ENCODE results near the gene DAPK3. TPM values are rescaled to one million over a fixed set of nuclear protein-coding genes. Genes with fewer than 3 reads are reported as not detected.

DAPK3 gene
- polyA plus RNA-seq, 3 donors, result 13.7 to 32.1 (median 21.8) TPM

GRCh38 chr19:3990815-3991117 lies 19.9 kb upstream of the DAPK3 start:
- H3K27ac ChIP-seq (ENCODE audit: low read depth in 1 of 2, low read length in 2 of 2), result no peak overlapping the region
- no peak overlapping the region for H3K4me2 ChIP-seq (replicated peaks; ENCODE audit: extremely low read depth, low read length, poor library complexity, severe bottlenecking)
- peaks cover 26% of the 10 kb centered on the region for H3K4me1 Mint-ChIP-seq
- no peaks in the 10 kb centered on the region for H3K79me2 ChIP-seq (ENCODE audit: insufficient read depth, low read length)
- peaks cover 20 to 30% of the 10 kb centered on the region in 2 donors for H3K4me1 ChIP-seq (ENCODE audit: control insufficient read depth in 1 of 2, insufficient read depth in 2 of 2, low read length in 2 of 2)
- H2AFZ ChIP-seq (ENCODE audit: insufficient read depth, low read depth, low read length, poor library complexity, severe bottlenecking), result peak overlapping the region; percentile 31
- H3K9me3 ChIP-seq (replicated peaks in 1 of 2; ENCODE audit: control insufficient read depth in 1 of 2, insufficient read depth in 1 of 2, low read length in 2 of 2), result no peaks in the 10 kb centered on the region
- no peaks in the 10 kb centered on the region for H3K36me3 ChIP-seq (replicated peaks in 1 of 2; ENCODE audit: control insufficient read depth in 1 of 2, insufficient read depth in 2 of 2, low read length in 2 of 2)
- no peak overlapping the region for H3K4me3 ChIP-seq (replicated peaks in 1 of 3; ENCODE audit: low read depth in 2 of 3, low read length in 3 of 3)
- H3K9ac ChIP-seq (ENCODE audit: insufficient read depth, low read length, poor library complexity, severe bottlenecking), result no peak overlapping the region
- no peaks in the 10 kb centered on the region for H3K27me3 ChIP-seq (ENCODE audit: control insufficient read depth in 2 of 2, insufficient read depth in 2 of 2, low read length in 2 of 2)
- no peak for TF ChIP-seq CTCF (IDR thresholded peaks at IDR 0.05)
- peaks cover 2 to 8% (median 2%) of the 10 kb centered on the region in 3 donors for H3K27me3 Mint-ChIP-seq (ENCODE audit: low read depth in 3 of 3)
- intact Hi-C loops (cut with micrococcal nuclease), result loop anchor here in 1 of 2 donors (2.0 kb wide), 1 partner anchor 16 kb away; the partner anchor contains the start of gene PIAS4
- H3K4me3 Mint-ChIP-seq, result no peak overlapping the region
- H3K36me3 Mint-ChIP-seq, result no peaks in the 10 kb centered on the region
- WGBS (ENCODE audit: insufficient coverage), result no CpG with 5 or more reads among the region's 3 CpGs
- no peak for DNase-seq
- peaks cover 0 to 10% (median 0%) of the 10 kb centered on the region in 7 donors for H3K9me3 Mint-ChIP-seq
- H4K20me1 ChIP-seq (ENCODE audit: insufficient read depth, low read length), result peaks cover 10% of the 10 kb centered on the region
- peak overlapping the region in 2 of 7 donors; percentile 35 to 79 for H3K27ac Mint-ChIP-seq

- Histone ChIP-seq H4K20me1 (ENCODE audit: insufficient read depth, low read length) (peaks cover 37% of the 10 kb centered on the region), H3K9ac (ENCODE audit: insufficient read depth, low read length, poor library complexity, severe bottlenecking) (peak overlapping the region; percentile 21), H2AFZ (ENCODE audit: insufficient read depth, low read depth, low read length, poor library complexity, severe bottlenecking) (peak overlapping the region; percentile 41), H3K79me2 (ENCODE audit: insufficient read depth, low read length) (peaks cover 26% of the 10 kb centered on the region), H3K9me3 (replicated peaks in 1 of 2; ENCODE audit: control insufficient read depth in 1 of 2, insufficient read depth in 1 of 2, low read length in 2 of 2) (no peaks in the 10 kb centered on the region), H3K4me3 (replicated peaks in 1 of 3; ENCODE audit: low read depth in 2 of 3, low read length in 3 of 3) (peak overlapping the region in 1 of 3 experiments; percentile 32), H3K4me1 (ENCODE audit: control insufficient read depth in 1 of 2, insufficient read depth in 2 of 2, low read length in 2 of 2) (peaks cover 35 to 50% of the 10 kb centered on the region in 2 donors), H3K27me3 (ENCODE audit: control insufficient read depth in 2 of 2, insufficient read depth in 2 of 2, low read length in 2 of 2) (no peaks in the 10 kb centered on the region), H3K36me3 (replicated peaks in 1 of 2; ENCODE audit: control insufficient read depth in 1 of 2, insufficient read depth in 2 of 2, low read length in 2 of 2) (peaks cover 15 to 16% of the 10 kb centered on the region in 2 donors), H3K27ac (ENCODE audit: low read depth in 1 of 2, low read length in 2 of 2) (no peak overlapping the region), H3K4me2 (replicated peaks; ENCODE audit: extremely low read depth, low read length, poor library complexity, severe bottlenecking) (peak overlapping the region; percentile 44)
- Mint-ChIP-seq H3K36me3 (peaks cover 16% of the 10 kb centered on the region in 2 donors), H3K27ac (peak overlapping the region in 6 of 7 donors; percentile 22 to 80 (median 71)), H3K9me3 (peaks cover 0 to 10% (median 1%) of the 10 kb centered on the region in 7 donors), H3K4me3 (peak overlapping the region; percentile 58 to 77), H3K27me3 (ENCODE audit: low read depth in 3 of 3) (peaks cover 0 to 5% (median 0%) of the 10 kb centered on the region in 3 donors), H3K4me1 (peaks cover 45% of the 10 kb centered on the region)
- WGBS (ENCODE audit: insufficient coverage), result 10% methylated on average over 20 of the region's 30 CpGs
- peak; percentile 84 to 90 (median 86) for DNase-seq
- intact Hi-C loops (cut with micrococcal nuclease), result loop anchor here (2.0 to 5.0 kb wide), 3 partner anchors 80 to 195 kb away; partner anchors contain the start of genes ANKRD24 (in 1 of the 2), SIRT6 (in 1 of the 2) and ZBTB7A (in 1 of the 2)
- peak; percentile 83 for TF ChIP-seq CTCF (IDR thresholded peaks at IDR 0.05)
Observed at GRCh38 chr19:3987619-3988371, 16.9 kb upstream of the DAPK3 start.
